GM10847 (cell line): ENCODE data around the gene PARD3.

Experiments used
- POLR2A ChIP-seq: IDR thresholded peaks from 2 replicates; pipeline ENCODE4 v1.6.1; 2011; ENCODE audit not compliant: insufficient read length; ENCODE audit errors: extremely low read depth

Gene PARD3

GRCh38 chr10:34762603-34763299 is 52.3 kb downstream of the PARD3 start:
- TF ChIP-seq POLR2A = no peak

GRCh38 chr10:34762156-34762555 is 52.9 kb downstream of the PARD3 start:
- TF ChIP-seq POLR2A = no peak

GRCh38 chr10:34761453-34761852 is 53.6 kb downstream of the PARD3 start:
- TF ChIP-seq POLR2A = no peak

- no peak for TF ChIP-seq POLR2A
Measured at GRCh38 chr10:34760606-34761005, 54.5 kb downstream of the PARD3 start.

GRCh38 chr10:34759837-34760215 is 55.3 kb downstream of the PARD3 start:
- TF ChIP-seq POLR2A = no peak

- TF ChIP-seq POLR2A = no peak
Measured at GRCh38 chr10:34759161-34759836, 55.8 kb downstream of the PARD3 start.

- no peak for TF ChIP-seq POLR2A
Measured at GRCh38 chr10:34758447-34758996, 56.6 kb downstream of the PARD3 start.

GRCh38 chr10:34757933-34758332 is 57.2 kb downstream of the PARD3 start:
- TF ChIP-seq POLR2A = no peak

GRCh38 chr10:34756584-34756983 is 58.5 kb downstream of the PARD3 start:
- TF ChIP-seq POLR2A = no peak

- TF ChIP-seq POLR2A = no peak
Measured at GRCh38 chr10:34753014-34753757, 61.9 kb downstream of the PARD3 start.

- no peak for TF ChIP-seq POLR2A
Measured at GRCh38 chr10:34751272-34751671, 63.8 kb downstream of the PARD3 start.

GRCh38 chr10:34748767-34749166 is 66.3 kb downstream of the PARD3 start:
- no peak for TF ChIP-seq POLR2A

GRCh38 chr10:34748357-34748756 is 66.7 kb downstream of the PARD3 start:
- no peak for TF ChIP-seq POLR2A

GRCh38 chr10:34746094-34746493 is 69.0 kb downstream of the PARD3 start:
- TF ChIP-seq POLR2A = no peak

GRCh38 chr10:34745244-34745643 is 69.9 kb downstream of the PARD3 start:
- TF ChIP-seq POLR2A = no peak

- TF ChIP-seq POLR2A = no peak
Measured at GRCh38 chr10:34744590-34744989, 70.5 kb downstream of the PARD3 start.
